ENCODE measurements around the gene MTA1. TPM values are rescaled to one million over a fixed set of nuclear protein-coding genes. Genes with fewer than 3 reads are reported as not detected.

The MTA1 gene
- total and polyA plus RNA-seq, 10 of the 15 experiments (the other 5 are each of a cell fraction or from before 2014, with no cell fraction given) = 0.14 to 162 (median 30.6) TPM

- no peak for TF ChIP-seq PRDM15 (CRISPR knock-in tag; IDR thresholded peaks at IDR 0.05)
- TF ChIP-seq SMAD1 (IDR thresholded peaks at IDR 0.05; ENCODE audit: low read depth, partially characterized antibody) = no peak
- TF ChIP-seq NFXL1 (IDR thresholded peaks at IDR 0.05; ENCODE audit: borderline replicate concordance) = 0 out of 2 replicates have a peak, but pooled peaks have one; percentile 50
- TF ChIP-seq ZNF274 (IDR thresholded peaks at IDR 0.05; ENCODE audit: insufficient read depth, insufficient read length) = no peak
- no peak for TF ChIP-seq CHD1 (IDR thresholded peaks at IDR 0.05; ENCODE audit: low read depth, low read length)
Measured at GRCh38 chr14:105490267-105490571, 70.6 kb downstream of the MTA1 start (continued).

- no peaks in the 10 kb centered on the region for H3K27me3 ChIP-seq (replicated peaks in 1 of 2; ENCODE audit: control insufficient read depth in 2 of 2, insufficient read depth in 2 of 2, low read length in 1 of 2)
- ATAC-seq (peak; percentile 82), DNase-seq (ENCODE audit: low read depth, low spot score) (peak; percentile 100), FAIRE-seq (peak; percentile 100)
- peak within 1 kb of the TSS; percentile 92 for H2AFZ ChIP-seq (ENCODE audit: control insufficient read depth, low read depth, low read length)
- no peaks in the 10 kb centered on the region for H4K20me1 ChIP-seq (ENCODE audit: control insufficient read depth, insufficient read depth)
- peak within 1 kb of the TSS; percentile 84 for H3K4me3 ChIP-seq
- ChIA-PET SMC1A (ENCODE audit: uncharacterized antibody, unreplicated experiment) (interaction anchor here (1.4 to 2.7 kb wide), 3 partner anchors 9 to 120 kb away, joined by 4 to 39 read pairs (median 20); no protein-coding TSS in a partner anchor), CTCF (interaction anchor here (0.6 to 4.4 kb wide), 7 partner anchors 9 to 179 kb away, joined by 3 to 103 read pairs (median 8); no protein-coding TSS in a partner anchor), RAD21 (ENCODE audit: unreplicated experiment) (interaction anchor here (1.5 to 2.5 kb wide), 5 partner anchors 9 to 120 kb away, joined by 4 to 74 read pairs (median 10); no protein-coding TSS in a partner anchor), POLR2A (interaction anchor here (1.7 to 2.0 kb wide), 3 partner anchors 10 to 121 kb away, joined by 4 to 23 read pairs (median 4); no protein-coding TSS in a partner anchor)
- no TSS peak for BruUV-seq (replicated peaks)
- H3K4me2 ChIP-seq (ENCODE audit: control insufficient read depth, insufficient read depth) = peak within 1 kb of the TSS; percentile 100
- H3K9me3 ChIP-seq (replicated peaks; ENCODE audit: control insufficient read depth, insufficient read depth, low read length) = no peaks in the 10 kb centered on the region
- in situ Hi-C loops (cut with MboI) (no loop called here), intact Hi-C loops (cut with micrococcal nuclease; ENCODE audit: unreplicated experiment) (loop anchor here (1.0 to 5.0 kb wide), 2 partner anchors 37 to 189 kb away; partner anchors contain the start of genes BRF1 and TMEM121)
- peak within 1 kb of the TSS; percentile 67 for H3K27ac ChIP-seq (ENCODE audit: control insufficient read depth, insufficient read depth)
- H3K79me2 ChIP-seq (ENCODE audit: control insufficient read depth, insufficient read depth, low read length) = peaks cover 8% of the 10 kb centered on the region
- peaks cover 25% of the 10 kb centered on the region for H3K4me1 ChIP-seq (ENCODE audit: control insufficient read depth, insufficient read depth, low read length)
- under 1% methylated on average over 79 of the region's 94 CpGs for WGBS (ENCODE audit: insufficient coverage, insufficient replicate concordance, low lambda C conversion rate, missing lambda C conversion rate)
- peak within 1 kb of the TSS; percentile 77 for H3K9ac ChIP-seq (ENCODE audit: control insufficient read depth, insufficient read depth, low read length)
- no peaks in the 10 kb centered on the region; a peak in 1 of 4 replicates for H3K36me3 ChIP-seq (ENCODE audit: control insufficient read depth in 2 of 2, insufficient read depth in 2 of 2, low read length in 1 of 2)
- 0 out of 2 replicates have a peak, but pooled peaks have one; percentile 49 for TF ChIP-seq ZNF592 (IDR thresholded peaks at IDR 0.05)
- peak; percentile 34; the same call in 1 of the 3 replicates for TF ChIP-seq POU2F2 (IDR thresholded peaks at IDR 0.05; ENCODE audit: borderline replicate concordance, low read depth, low read length)
- TF ChIP-seq RFX5 (IDR thresholded peaks at IDR 0.05; ENCODE audit: low read depth, low read length) = peak; percentile 77; the same call in 1 of the 2 replicates
- peak; percentile 55 for TF ChIP-seq SMC3 (IDR thresholded peaks at IDR 0.05; ENCODE audit: borderline replicate concordance, low read length)
- TF ChIP-seq ZNF24 (IDR thresholded peaks at IDR 0.05) = peak; percentile 65; the same call in 1 of the 2 replicates
- peak; percentile 79 for TF ChIP-seq ZNF217 (IDR thresholded peaks at IDR 0.05)
- peak; percentile 92; the same call in 1 of the 2 replicates for TF ChIP-seq CHD2 (IDR thresholded peaks at IDR 0.05; ENCODE audit: borderline replicate concordance, low read depth, low read length)
- TF ChIP-seq CREM (IDR thresholded peaks at IDR 0.05; ENCODE audit: low read depth) = peak; percentile 58
- TF ChIP-seq BCL11A (IDR thresholded peaks at IDR 0.05; ENCODE audit: low read depth, low read length) = 0 out of 2 replicates have a peak, but pooled peaks have one; percentile 6
- TF ChIP-seq POLR2A (IDR thresholded peaks at IDR 0.05; ENCODE audit: low read depth, low read length) = peak; percentile 82
Measured at GRCh38 chr14:105490572-105491365, 71.1 kb downstream of the MTA1 start, which contains the start of gene TEDC1. TSS of gene TEDC1 (plus strand) at chr14:105491246. CDS start at chr14:105491376, 130 bp downstream.
